ENCODE results near the gene TGFA. TPM values are rescaled to one million over a fixed set of nuclear protein-coding genes. Genes with fewer than 3 reads are reported as not detected.

The TGFA gene
- total RNA-seq, result 1 to 10 TPM in 2 of 8 experiments, under 1 TPM in 6; 0.09 to 2.5 (median 0.45) TPM

DNA sequence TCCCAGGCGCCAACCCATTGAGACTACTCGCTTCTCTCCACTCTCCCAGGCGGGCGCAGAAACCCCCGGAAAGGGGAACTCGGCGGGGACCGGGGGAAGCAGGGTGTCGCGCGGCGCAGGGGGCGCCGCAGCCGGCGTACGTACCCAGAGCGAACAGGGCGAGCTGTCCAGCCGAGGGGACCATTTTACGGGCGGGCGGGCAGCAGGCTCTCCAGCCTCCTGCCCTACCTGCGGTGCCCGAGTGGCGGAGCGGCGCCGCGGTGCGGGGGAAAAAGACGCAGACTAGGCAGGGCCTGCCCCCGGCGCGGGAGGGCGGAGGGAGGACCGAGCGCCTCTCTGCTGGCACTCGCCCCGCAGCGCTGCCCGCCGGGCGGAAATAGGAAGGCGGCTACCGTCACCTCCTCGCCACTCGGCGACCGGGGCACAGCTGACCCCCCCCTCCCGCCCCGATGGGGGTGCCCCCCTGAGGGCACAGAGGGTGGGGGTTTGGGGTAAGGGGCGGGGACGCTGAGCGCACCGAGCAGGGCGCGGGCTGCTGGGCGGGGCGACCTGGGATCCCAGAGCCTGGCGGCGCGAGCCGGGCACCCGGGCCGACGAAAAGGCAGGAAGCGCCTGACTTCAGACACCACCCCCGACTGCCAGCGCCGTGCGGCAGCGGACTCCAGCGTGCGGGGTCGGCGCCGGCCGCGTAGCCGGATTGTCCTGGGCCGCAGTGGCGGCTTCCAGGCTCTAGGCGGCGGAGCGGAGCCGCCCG lies at the start of gene TGFA:
TGFA (minus strand) TSS at position 243 of the 754 bp plus-strand sequence; CDS start at position 184, 59 bp downstream.
- Histone ChIP-seq H3K27ac (no peak within 1 kb of the TSS), H3K4me3 (peak within 1 kb of the TSS; percentile 47 to 80 (median 71)), H3K4me1 (replicated peaks in 1 of 2) (peaks cover 7 to 10% of the 10 kb centered on the region in 2 donors)
- ATAC-seq (replicated peaks in 6 of 8), result peak; percentile 79 to 89 (median 86)
- in situ Hi-C loops (cut with MboI; ENCODE audit: low pct_unique_long_range_greater_than_20kb in 2 of 9, low sequenced_read_pairs in 9 of 9, unreplicated experiment in 9 of 9), result loop anchor here in 1 of 9 experiments (10.0 kb wide), 1 partner anchor 61 kb away; no protein-coding TSS in a partner anchor
- WGBS, 10 experiments, result 0 to 3% methylated on average over 6 to 8 of the region's 88 CpGs; no CpG with 5 or more reads in 8 of the 10 experiments

DNA sequence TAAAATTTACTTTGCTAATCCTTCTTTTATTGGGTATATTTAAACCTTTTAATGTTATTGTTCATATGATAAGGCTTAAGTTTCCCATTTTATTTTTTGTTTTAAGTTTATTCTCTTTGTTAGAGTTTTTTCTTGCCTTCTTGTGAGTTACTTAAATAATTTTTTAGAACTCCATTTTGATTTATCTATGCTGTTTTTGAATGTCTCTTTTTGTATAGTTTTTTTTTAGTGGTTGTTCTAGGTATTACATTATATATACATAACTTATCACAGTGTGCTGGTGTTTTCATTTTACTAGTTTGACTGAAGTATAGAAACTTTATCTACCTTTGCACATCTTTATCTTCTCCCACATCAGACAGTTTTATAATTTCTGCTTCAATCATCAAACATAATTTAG lies 49.4 kb upstream of the TGFA start:
- H3K4me1 ChIP-seq (replicated peaks in 1 of 2), result peaks cover 0 to 15% of the 10 kb centered on the region in 2 donors
- in situ Hi-C loops (cut with MboI; ENCODE audit: low pct_unique_long_range_greater_than_20kb in 2 of 9, low sequenced_read_pairs in 9 of 9, unreplicated experiment in 9 of 9), result no loop called here
- no peak for ATAC-seq (replicated peaks in 6 of 8)
- H3K4me3 ChIP-seq, result no peak overlapping the region
- H3K27ac ChIP-seq, result no peak overlapping the region

- ATAC-seq (replicated peaks in 6 of 8), result no peak
- Histone ChIP-seq H3K4me1 (replicated peaks in 1 of 2) (no peaks in the 10 kb centered on the region), H3K4me3 (no peak overlapping the region), H3K27ac (no peak overlapping the region)
- 0 to 57% (median 50%) methylated on average over 1 of the region's 1 CpG; no CpG with 5 or more reads in 3 of the 10 experiments for WGBS, 10 experiments
- in situ Hi-C loops (cut with MboI; ENCODE audit: low pct_unique_long_range_greater_than_20kb in 2 of 9, low sequenced_read_pairs in 9 of 9, unreplicated experiment in 9 of 9), result no loop called here
Measured at GRCh38 chr2:70598197-70598596, 44.6 kb upstream of the TGFA start.

DNA sequence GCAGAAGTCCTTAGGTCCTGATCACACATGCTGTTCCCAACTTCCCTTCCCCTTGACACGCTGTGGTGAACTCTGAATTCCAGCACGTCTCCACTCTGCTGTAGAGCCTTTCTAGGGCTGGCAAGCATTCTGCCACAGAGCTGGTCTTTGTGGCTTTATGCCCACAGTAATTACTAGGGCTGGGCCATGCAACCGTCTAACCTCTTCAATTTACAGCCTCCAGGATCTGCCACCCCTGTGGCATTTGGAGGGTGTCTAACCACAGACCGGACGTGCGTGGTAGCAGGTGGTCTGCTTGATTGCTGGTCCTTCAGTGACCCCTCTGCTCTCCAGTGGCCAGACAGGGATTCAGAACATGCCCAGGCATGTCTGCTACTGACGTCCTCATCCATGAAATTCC lies 43.1 kb upstream of the TGFA start:
- Histone ChIP-seq H3K27ac (no peak overlapping the region), H3K4me1 (replicated peaks in 1 of 2) (no peaks in the 10 kb centered on the region), H3K4me3 (no peak overlapping the region)
- in situ Hi-C loops (cut with MboI; ENCODE audit: low pct_unique_long_range_greater_than_20kb in 2 of 9, low sequenced_read_pairs in 9 of 9, unreplicated experiment in 9 of 9), result no loop called here
- WGBS, 10 experiments, result 0 to 100% (median 64%) methylated on average over 1 to 6 of the region's 7 CpGs; no CpG with 5 or more reads in 4 of the 10 experiments
- ATAC-seq (replicated peaks in 6 of 8), result peak in 2 of 8 experiments; percentile 27 to 47

GRCh38 chr2:70596293-70596692 lies 42.7 kb upstream of the TGFA start:
- no peak overlapping the region for H3K4me3 ChIP-seq
- no peak overlapping the region for H3K27ac ChIP-seq
- 40 to 100% (median 82%) methylated on average over 1 to 6 of the region's 6 CpGs; no CpG with 5 or more reads in 1 of the 10 experiments for WGBS, 10 experiments
- in situ Hi-C loops (cut with MboI; ENCODE audit: low pct_unique_long_range_greater_than_20kb in 2 of 9, low sequenced_read_pairs in 9 of 9, unreplicated experiment in 9 of 9), result no loop called here
- ATAC-seq (replicated peaks in 6 of 8), result peak in 3 of 8 experiments; percentile 56 to 97 (median 91)
- no peaks in the 10 kb centered on the region for H3K4me1 ChIP-seq (replicated peaks in 1 of 2)

- in situ Hi-C loops (cut with MboI; ENCODE audit: low pct_unique_long_range_greater_than_20kb in 2 of 9, low sequenced_read_pairs in 9 of 9, unreplicated experiment in 9 of 9), result no loop called here
- ATAC-seq (replicated peaks in 6 of 8), result no peak
- Histone ChIP-seq H3K4me1 (replicated peaks in 1 of 2) (peaks cover 0 to 3% of the 10 kb centered on the region in 2 donors), H3K4me3 (no peak overlapping the region), H3K27ac (no peak overlapping the region)
- 38 to 100% (median 84%) methylated on average over 1 to 4 of the region's 7 CpGs; no CpG with 5 or more reads in 2 of the 10 experiments for WGBS, 10 experiments
Measured at GRCh38 chr2:70583091-70583490, 29.5 kb upstream of the TGFA start.

DNA sequence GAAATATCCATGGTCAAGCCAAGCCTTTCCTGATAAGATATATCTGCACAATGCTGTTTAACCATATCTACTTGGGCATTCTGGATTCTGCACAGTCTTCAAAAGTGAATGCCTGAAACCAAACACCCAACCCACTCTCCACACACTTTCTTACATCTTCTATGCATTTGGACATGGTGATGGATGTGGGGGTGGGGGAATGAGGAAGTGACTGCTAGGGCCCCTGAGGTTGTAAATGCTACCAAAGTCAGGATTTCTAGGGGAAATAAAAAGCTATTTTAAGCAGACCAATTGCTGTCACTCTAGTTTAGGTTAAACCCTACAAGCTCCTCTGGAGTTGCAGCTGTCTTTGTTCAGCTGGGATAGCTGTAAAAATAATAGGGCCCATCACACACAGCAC lies 26.7 kb upstream of the TGFA start:
- in situ Hi-C loops (cut with MboI; ENCODE audit: low pct_unique_long_range_greater_than_20kb in 2 of 9, low sequenced_read_pairs in 9 of 9, unreplicated experiment in 9 of 9), result no loop called here
- Histone ChIP-seq H3K4me1 (replicated peaks in 1 of 2) (peaks cover 0 to 3% of the 10 kb centered on the region in 2 donors), H3K27ac (no peak overlapping the region), H3K4me3 (no peak overlapping the region)
- ATAC-seq (replicated peaks in 6 of 8), result no peak

DNA sequence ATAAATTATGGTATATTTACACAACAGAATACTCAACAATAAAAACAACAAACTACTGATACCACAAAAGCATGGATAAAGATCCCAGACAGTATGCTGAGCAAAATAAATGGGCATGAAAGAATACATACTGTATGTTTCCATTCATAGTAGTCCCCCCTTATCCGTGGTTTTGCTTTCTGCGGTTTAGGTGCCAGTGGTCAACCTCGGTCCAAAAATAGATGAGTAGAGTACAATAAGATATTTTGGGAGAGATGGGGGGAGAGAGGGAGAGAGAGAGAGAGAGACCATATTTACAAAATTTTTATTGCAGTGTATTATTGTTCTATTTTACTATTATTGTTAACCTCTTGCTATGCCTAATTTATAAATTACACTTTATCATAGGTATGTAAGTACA lies 21.0 kb upstream of the TGFA start:
- H3K4me3 ChIP-seq, result no peak overlapping the region
- H3K27ac ChIP-seq, result no peak overlapping the region
- ATAC-seq (replicated peaks in 6 of 8), result no peak
- in situ Hi-C loops (cut with MboI; ENCODE audit: low pct_unique_long_range_greater_than_20kb in 2 of 9, low sequenced_read_pairs in 9 of 9, unreplicated experiment in 9 of 9), result no loop called here
- 42 to 100% (median 73%) methylated on average over 2 to 3 of the region's 3 CpGs; no CpG with 5 or more reads in 3 of the 10 experiments for WGBS, 10 experiments
- no peaks in the 10 kb centered on the region for H3K4me1 ChIP-seq (replicated peaks in 1 of 2)

- 50 to 100% (median 86%) methylated on average over 2 of the region's 2 CpGs; no CpG with 5 or more reads in 4 of the 10 experiments for WGBS, 10 experiments
- in situ Hi-C loops (cut with MboI; ENCODE audit: low pct_unique_long_range_greater_than_20kb in 2 of 9, low sequenced_read_pairs in 9 of 9, unreplicated experiment in 9 of 9), result no loop called here
- no peak for ATAC-seq (replicated peaks in 6 of 8)
- no peaks in the 10 kb centered on the region for H3K4me1 ChIP-seq (replicated peaks in 1 of 2)
- H3K4me3 ChIP-seq, result no peak overlapping the region
- H3K27ac ChIP-seq, result no peak overlapping the region
Measured at GRCh38 chr2:70574109-70574508, 20.5 kb upstream of the TGFA start.

GRCh38 chr2:70570041-70570661 lies 16.5 kb upstream of the TGFA start:
- no peaks in the 10 kb centered on the region for H3K4me1 ChIP-seq (replicated peaks in 1 of 2)
- H3K4me3 ChIP-seq, result no peak overlapping the region
- 0 to 84% (median 59%) methylated on average over 3 to 7 of the region's 7 CpGs; no CpG with 5 or more reads in 3 of the 10 experiments for WGBS, 10 experiments
- H3K27ac ChIP-seq, result no peak overlapping the region
- ATAC-seq (replicated peaks in 6 of 8), result peak in 2 of 8 experiments; percentile 66 to 93
- in situ Hi-C loops (cut with MboI; ENCODE audit: low pct_unique_long_range_greater_than_20kb in 2 of 9, low sequenced_read_pairs in 9 of 9, unreplicated experiment in 9 of 9), result no loop called here

GRCh38 chr2:70569559-70569958 lies 15.9 kb upstream of the TGFA start:
- H3K4me1 ChIP-seq (replicated peaks in 1 of 2), result no peaks in the 10 kb centered on the region
- in situ Hi-C loops (cut with MboI; ENCODE audit: low pct_unique_long_range_greater_than_20kb in 2 of 9, low sequenced_read_pairs in 9 of 9, unreplicated experiment in 9 of 9), result no loop called here

GRCh38 chr2:70566906-70567305 lies 13.3 kb upstream of the TGFA start:
- Histone ChIP-seq H3K27ac (no peak overlapping the region), H3K4me3 (no peak overlapping the region), H3K4me1 (replicated peaks in 1 of 2) (no peaks in the 10 kb centered on the region)
- no peak for ATAC-seq (replicated peaks in 6 of 8)
- in situ Hi-C loops (cut with MboI; ENCODE audit: low pct_unique_long_range_greater_than_20kb in 2 of 9, low sequenced_read_pairs in 9 of 9, unreplicated experiment in 9 of 9), result no loop called here
- WGBS, 10 experiments, result 30 to 90% (median 58%) methylated on average over 1 to 2 of the region's 2 CpGs; no CpG with 5 or more reads in 2 of the 10 experiments

More at GRCh38 chr2:70569559-70569958, 15.9 kb upstream of the TGFA start:
- whole genome bisulfite sequencing, 10 experiments, result 38 to 100% (median 87%) methylated on average over 1 to 6 of the region's 6 CpGs
- ATAC-seq (replicated peaks in 6 of 8), result no peak
- no peak overlapping the region for H3K4me3 ChIP-seq
- no peak overlapping the region for H3K27ac ChIP-seq

GRCh38 chr2:70566464-70566863 lies 12.8 kb upstream of the TGFA start:
- no peak overlapping the region for H3K4me3 ChIP-seq
- in situ Hi-C loops (cut with MboI; ENCODE audit: low pct_unique_long_range_greater_than_20kb in 2 of 9, low sequenced_read_pairs in 9 of 9, unreplicated experiment in 9 of 9), result no loop called here
- no peak for ATAC-seq (replicated peaks in 6 of 8)
- 67 to 90% (median 77%) methylated on average over 1 to 2 of the region's 3 CpGs; no CpG with 5 or more reads in 4 of the 10 experiments for WGBS, 10 experiments
- no peak overlapping the region for H3K27ac ChIP-seq
- H3K4me1 ChIP-seq (replicated peaks in 1 of 2), result no peaks in the 10 kb centered on the region
